DMS79 treated with DMSO at 0.1 percent for 48 hours (cell line): Measurements from ENCODE around the gene PDLIM3.
"Not testable (repeated sequence)": the region's sequence is repeated elsewhere in the genome, so short reads cannot be mapped to it uniquely, and the experiment has no call there.

Experiments used
- DNase-seq: peaks from one replicate; lab custom pipeline; 2025; lab: John Stamatoyannopoulos, UW

The PDLIM3 gene, protein sequence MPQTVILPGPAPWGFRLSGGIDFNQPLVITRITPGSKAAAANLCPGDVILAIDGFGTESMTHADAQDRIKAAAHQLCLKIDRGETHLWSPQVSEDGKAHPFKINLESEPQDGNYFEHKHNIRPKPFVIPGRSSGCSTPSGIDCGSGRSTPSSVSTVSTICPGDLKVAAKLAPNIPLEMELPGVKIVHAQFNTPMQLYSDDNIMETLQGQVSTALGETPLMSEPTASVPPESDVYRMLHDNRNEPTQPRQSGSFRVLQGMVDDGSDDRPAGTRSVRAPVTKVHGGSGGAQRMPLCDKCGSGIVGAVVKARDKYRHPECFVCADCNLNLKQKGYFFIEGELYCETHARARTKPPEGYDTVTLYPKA

DNA sequence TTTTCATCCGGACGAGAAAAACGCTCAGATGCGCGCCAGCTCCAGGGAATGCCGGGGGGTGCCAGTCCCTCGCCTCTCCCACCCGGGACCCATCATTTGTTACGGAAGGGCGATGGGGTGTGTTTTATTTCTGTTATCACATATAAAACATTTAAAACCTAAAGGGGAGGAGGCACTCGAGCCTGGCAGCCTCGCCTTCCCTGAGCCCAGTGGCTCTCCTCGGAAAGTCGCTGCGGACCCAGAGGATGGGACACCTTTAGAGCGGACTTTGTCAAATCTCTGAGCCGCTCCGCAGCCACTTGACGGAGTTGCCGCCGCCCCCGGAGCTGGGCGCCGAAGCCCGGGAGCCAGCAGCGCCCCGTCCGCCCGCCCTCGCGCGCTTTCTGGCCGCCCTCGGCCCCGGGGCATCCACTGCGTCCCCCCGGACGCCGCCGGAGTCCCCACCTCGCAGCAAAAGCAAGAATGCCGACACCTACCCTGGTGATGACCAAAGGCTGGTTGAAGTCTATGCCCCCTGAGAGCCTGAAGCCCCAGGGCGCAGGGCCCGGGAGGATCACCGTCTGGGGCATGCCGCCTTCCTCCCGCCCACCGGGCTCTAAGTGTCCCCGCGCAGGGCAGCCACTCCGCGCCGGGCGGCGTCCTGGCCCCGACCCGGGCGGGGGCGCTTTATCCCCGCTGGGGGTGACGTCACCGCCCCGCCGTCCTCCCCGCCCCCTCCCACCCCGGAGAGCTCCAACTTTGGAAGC is at the start of gene PDLIM3:
Gene PDLIM3, minus strand, starts transcription at position 642 of the 746 bp plus-strand sequence. Its CDS starts 73 bp downstream, at position 569.
- DNase-seq = no peak

DNA sequence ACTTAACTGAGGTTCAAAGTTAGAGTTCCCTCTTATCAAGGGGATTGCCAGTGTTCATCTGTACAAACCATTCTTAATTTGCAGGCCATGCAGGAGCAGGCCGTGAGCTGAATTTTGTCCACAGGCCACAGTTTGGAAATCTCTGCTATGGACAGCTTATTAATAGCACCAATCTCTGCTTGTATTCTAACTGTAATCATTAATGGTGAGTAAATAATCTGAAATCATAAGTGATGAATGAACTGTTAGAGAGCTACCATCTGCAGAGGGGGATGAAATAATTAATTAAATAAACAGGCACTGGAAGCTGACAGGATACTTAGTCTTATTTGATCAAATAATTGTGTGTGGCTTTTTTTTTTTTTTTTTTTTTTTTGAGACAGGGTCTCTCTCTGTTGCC is 48.5 kb upstream of the PDLIM3 start:
- DNase-seq = no peak

DNA sequence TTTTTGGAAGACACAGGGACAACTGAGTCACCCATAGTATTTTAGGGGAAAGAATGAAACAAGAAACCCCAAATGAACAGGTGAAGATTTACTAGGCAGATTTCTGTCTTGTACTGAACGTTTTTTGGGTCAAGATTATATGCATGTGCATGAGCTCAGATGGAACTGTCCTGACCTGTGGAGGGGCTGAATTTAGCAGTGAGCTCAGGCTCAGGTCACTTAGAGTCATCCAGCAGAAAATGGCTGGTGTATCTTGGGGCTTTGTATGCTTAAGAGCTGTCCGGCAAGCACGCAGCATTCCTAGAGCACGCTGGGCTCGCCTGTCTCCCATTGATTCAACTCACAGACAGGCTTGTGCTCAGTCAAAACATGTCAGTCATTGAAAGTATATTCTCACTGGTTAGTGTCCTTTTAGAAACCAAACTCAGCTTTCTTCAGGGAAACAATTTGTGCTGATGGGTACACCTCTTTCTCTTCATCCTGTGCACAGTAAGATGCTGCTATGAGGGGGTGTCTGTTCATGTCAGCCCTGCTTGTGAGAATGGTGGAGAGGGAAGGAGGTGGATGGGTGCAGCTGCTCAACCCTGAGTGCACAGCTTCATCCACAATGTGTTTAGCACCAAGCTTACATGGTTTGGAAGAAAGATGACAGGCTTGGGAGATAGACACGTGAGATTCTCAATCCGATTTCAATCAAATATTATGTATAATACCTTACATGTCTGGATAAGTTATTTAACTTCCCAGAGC is 47.5 kb upstream of the PDLIM3 start:
- no peak for DNase-seq

DNA sequence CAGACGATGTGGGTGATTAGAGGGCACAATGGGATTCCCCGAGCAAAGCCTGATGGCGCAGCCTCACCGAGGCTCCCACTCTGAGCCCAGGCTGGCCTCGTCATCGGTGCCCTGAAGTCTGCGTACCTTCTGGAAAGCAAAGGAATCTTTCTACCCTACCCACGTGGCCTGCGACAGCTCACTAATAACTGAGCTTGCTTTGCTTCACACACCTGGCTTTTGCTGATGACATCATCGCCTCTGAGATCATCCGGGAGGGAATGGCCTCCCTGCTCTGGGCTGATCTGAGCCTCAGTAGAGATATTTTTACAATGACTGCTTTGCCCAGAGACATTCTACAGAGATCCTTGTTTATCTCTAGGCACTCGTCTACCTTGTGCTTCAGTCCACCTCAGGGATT is 45.4 kb upstream of the PDLIM3 start:
- DNase-seq = no peak

DNA sequence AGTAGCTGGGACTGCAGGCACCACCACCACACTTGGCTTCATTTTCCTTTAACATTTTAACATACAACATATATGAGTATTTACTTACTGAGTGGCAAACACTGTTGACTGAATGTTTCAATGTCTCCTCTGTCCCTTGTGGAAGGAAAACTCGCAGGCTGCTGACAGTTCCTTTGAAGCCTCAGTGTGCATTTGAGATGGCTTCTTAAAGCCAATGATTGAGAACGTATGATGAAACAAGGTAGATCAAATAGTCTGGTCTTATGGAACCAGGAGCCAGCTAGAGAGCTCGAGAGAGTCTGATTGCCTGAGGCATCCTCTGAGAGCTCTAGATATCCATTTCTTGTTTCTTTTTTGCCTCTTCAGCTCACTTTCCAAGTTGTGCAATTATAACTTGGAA is 43.0 kb upstream of the PDLIM3 start:
- DNase-seq = no peak

DNA sequence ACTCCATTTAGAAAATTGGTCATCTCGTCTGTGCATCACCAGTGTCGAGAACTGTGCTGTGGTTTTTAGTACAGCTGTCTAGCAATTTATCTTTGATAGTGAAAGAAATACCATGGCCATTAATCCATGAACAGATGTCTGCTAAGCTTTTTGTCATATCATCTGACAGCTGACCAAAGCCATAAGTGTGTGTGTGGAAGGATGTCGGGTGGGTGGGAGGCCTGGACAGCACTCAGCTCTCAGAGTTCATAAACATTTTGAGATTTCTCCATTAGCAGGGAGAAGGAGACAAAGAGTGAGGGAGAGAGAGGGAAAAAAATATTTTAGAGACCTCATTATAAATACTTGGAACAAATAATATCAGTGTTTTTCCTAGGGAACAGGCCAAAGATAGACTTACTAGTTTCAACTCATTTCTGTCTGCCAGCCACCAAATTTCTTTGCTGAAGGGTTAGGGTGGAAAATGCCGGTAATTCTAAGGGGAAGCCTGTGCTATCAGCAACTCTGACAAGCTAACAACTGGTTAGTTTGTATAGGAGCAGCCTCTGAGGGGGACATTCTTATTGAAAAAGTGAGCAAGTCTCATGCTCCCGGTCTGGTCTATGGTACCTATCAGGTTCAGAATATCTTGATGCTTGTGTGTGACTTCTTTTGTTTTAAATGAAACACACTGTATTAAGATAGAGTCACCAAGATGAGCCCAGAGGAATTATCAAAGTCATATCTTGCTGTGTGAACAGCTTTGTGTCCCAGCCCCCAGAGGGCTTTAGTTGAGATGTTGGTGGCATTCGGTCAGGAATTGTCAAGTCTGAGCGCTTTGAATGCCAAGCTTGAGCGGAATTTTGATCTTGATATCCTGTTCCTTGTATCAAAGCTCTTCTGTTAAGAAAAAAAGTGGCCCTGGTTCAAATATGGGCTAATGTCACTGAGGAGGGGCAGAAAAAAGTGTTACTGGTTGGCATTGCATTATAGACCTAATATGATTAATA is 41.9 kb upstream of the PDLIM3 start:
- DNase-seq = no peak

DNA sequence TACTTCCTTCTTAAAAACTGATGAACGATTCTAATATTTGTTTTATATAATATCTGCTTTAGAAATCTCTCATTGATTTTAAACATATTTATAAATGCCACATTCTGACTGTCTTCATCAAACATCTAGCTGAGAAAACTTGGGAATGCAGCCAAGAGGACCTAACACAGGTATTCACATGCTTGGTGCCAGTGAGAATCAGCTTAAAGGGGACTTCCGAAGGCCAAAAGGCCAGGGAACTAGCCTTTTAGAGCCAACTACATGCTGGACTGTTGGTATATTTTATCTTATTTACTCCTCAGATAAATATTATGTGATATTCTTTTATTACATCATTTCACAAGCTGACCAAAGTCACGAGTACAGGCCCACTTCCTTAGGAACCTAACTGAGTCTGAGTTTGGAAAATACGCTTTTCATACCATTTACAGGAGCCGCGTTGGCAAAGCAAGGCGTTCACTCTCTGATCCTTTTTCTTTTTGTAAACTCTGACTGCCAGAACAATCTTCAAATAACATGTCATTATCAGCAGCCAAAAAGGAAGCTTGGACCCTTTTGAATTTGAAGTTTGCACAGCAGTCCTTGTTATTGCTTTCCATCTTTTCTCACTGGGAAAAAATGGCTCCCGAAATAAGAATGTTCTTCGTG is 41.1 kb upstream of the PDLIM3 start:
- DNase-seq = no peak

DNA sequence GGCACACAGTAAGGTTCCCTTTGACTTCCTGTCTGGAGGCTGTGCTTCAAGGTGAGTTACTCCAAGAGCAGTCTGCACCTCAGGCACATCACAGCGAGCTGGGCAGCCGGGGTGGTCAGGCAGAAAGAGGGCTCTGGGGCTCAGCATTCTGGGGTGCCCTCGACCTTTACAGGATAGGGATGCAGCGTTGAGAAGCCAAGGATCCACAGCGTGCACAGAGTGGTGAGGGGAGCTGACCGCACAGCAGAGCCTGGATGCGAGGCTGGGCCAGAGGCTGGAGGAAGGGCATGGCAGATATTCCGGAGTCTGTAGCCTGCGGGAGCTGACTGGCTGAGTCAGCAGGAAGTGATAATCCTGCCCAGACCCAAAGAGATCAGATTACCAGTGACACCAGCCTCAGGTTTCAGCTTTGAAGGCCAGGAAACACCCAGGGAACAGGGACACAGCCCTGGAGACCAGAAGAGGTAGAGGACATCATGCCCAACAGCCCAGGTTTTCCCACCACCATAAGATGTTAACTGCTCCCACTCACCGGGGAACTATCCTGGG is 38.4 kb upstream of the PDLIM3 start:
- no peak for DNase-seq

DNA sequence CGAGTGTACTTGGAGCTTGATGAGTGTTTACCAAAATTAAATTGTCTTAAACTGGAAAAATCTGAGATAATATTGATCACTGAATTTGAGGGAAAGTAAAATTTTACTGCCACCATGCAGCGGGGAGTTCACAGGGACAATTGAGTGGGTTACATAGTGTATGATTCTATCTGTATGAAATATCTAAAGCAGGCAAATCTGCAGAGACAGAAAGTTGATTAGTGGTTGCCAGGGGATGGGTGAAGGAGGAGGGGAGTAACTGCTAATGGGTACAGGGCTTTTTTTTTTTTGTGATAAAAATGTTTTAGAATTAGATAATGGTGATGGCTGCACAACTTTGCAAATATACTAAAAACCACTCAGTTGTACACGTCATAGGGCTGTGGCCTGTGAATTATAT is 35.4 kb upstream of the PDLIM3 start:
- DNase-seq = no peak

DNA sequence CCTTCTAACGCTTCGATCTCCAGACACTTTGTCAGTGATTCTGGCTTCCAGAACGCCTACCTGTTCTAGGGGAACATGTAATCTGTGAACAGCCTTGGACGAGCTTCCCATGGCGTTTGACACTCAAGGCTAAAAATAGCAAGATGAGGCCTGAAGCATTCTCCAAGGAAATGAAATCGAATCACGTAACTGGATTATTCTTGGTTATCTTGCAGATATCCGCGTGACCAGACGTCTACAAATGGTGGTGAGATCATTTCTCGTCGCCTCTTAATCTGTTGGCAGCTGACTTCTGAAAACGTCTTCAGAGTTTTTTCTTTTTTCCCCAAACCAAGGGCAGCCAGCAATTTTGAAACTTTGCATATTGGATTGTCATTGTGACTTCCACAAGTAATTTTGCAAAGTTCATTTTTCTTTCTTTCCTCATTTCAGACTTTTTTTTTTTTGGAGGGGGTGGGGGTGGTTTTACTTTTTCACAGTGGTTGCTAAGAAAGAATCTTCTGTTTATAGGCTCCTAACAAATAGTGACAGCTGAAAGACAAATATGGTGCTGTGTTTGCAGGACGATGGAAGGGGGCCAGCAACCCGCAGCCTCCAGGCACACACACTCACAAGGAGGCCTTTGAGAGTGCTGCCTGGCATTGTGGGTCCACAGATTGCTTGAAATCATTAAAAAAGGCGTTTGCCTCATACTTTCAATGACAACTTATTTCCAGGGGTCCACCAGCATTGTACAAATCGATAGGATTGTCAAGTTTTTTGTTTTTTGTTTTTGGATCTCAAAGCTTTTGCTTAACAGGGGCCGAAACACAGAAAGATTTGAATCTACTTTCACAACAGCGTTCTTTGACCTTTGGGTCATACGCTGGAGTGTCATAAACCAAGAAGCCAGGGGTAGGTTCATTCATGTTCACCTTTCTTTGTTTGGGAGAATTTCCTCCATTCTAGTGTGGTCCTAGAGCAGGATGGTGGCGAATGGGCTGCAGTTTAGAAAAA is 32.4 kb upstream of the PDLIM3 start:
- no peak for DNase-seq

DNA sequence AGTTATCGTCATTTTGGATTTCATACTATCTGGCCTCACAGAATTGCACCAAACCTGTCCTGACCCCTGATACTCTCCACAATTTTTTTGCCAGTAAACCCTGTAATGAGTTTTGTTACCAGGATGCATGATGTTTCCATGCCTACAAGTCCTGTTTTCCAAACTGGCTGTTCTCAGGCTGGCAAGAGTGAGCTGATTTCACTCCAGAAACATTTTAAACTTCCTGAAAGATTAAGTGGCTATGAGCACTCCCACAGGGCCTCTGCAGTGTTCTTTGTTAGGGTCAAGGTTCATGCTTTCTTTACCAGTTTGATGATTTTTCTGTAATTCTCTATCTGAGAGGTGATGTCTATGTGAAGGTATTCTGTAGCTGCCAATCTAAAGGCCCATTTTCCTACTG is 31.7 kb upstream of the PDLIM3 start:
- DNase-seq = no peak

DNA sequence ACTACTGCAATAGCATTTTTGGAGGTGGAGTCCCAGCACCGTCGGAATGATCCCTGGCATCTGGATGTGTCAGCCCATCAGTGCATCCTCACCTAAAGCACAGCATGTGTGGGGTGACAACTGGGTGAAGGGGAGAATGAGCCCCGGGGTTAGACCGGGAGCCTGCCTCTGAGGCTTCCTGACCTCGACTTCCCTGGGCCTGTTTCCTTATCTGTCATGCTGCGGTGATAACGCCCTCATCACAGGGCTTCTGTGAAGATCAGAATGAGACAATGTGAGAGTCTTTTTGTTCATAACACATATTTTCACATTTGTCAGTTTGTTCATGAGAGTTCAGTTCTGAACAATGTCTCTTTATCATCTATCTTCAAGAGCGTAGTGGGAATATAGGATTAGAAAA is 31.1 kb upstream of the PDLIM3 start:
- DNase-seq = no peak

DNA sequence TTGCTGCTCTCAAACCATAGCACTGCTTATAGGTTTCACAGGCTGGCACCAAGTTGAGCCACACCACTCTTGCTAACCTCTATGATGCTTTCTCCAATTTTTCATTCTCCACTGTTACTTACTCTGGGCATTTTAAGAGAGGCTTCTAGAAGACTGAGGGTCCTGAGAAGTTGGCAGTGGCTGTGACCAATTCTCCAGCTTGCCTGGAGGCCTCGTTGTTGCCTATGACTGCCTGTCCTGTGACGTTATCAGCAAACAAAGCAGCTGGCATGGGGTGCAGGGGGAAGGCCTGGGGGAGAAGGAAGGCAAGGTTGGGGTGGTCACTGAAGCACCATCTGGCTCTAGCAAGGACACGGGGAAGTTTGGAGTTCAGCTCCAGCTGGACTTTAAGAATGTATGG is 30.4 kb upstream of the PDLIM3 start:
- no peak for DNase-seq

DNA sequence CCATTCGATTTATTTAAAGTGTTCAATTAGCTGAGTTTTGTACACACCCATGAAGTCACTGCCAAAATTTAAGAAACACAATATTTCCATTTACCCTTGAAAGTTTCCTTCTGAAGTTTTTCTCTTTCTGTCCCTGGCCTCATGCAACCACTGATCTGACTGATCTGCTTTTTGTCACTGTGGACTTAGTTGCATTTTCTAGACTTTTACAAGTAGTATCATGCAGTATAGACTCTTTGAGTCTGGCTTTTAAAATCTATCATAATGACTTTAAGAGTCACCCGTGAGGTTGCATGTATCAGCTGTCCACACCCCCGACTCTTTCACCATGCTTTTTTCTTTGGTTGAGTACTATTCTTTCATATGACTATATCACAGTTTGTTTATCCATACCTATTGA is 29.0 kb upstream of the PDLIM3 start:
- no peak for DNase-seq

DNA sequence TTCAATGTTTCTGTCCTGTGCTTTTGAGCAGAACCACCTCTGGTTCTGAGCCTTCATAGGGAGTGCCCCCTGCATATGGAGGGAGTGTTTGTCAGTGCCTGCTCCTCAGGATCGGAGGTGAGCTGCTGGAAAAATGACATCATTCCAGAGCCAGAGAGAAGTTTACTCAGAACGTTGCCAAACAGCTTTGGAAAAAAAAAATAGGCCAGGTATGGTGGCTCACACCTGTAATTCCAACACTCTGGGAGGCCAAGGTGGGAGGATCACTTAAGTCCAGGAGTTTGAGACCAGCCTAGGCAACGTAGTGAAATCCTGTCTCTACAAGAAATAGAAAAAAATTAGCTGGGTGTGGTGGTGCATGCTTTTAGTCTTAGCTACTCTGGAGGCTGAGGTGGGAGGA is 27.2 kb upstream of the PDLIM3 start:
- no peak for DNase-seq

DNA sequence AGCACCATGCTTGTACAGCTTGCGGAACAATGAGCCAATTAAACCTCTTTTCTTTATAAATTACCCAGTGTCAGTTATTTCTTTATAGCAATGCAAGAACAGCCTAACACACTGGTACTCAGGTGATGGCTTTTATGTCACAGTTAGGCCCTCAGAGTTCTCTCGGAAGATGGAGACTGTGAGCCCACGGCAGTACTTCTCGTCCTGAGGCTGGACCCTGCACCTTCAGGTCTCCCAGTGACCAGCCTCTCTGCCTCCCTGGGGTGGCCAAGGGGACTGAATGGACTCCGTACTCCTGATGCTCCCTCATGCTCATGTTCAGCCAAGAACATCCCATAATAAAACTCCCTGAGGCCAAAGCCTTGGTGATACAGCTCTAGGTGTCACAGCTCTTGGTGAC is 25.0 kb upstream of the PDLIM3 start:
- DNase-seq = no peak

DNA sequence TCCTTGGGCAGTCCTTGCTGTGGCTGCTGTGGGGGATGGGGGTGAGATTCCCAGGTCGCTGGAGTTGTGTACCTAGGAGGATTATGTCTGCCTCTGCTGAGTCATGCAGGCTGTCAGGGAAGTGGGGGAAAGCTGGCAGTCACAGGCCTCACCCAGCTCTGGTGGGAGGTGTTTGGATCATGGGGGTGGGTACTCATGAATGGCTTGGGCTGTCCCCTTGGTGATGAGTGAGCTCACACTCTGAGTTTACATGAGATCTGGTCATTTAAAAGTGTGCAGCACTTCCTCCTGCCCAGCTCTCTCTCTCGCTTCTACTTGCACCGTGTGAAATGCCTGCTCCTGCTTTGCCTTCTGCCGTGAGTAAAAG is 24.6 kb upstream of the PDLIM3 start:
- no peak for DNase-seq

DNA sequence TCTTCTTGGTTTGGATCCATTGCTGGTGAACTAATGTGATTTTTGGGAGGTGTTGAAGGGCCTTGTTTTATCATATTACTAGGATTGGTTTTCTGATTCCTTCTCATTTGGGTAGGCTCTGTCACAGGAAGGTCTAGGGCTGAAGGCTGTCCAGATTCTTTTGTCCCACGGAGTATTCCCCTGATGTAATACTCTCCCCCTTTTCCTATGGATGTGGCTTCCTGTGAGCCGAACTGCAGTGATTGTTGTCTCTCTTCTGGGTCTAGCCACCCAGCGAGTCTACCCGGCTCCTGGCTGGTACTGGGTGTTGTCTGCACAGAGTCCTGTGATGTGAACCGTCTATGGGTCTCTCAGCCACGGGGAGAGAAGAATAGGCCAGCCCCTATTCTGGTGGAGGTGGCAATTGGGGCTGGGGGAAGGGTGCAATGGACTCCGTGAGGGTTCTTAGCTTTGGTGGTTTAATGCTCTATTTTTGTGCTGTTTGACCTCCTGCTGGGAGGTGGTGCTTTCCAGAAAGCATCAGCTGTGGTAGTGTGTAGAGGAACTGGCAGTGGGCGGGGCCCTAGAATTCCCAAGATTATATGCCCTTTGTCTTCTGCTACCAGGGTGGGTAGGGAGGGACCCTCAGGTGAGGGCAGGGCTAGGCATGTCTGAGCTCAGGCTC is 24.1 kb upstream of the PDLIM3 start:
- DNase-seq = not testable (repeated sequence)
